ENCODE measurements around the gene NRM.

- TF ChIP-seq CTCF (IDR thresholded peaks at IDR 0.05) (no peak), POLR2A (IDR thresholded peaks at IDR 0.05) (no peak)
These were observed 9.6 kb upstream of the NRM start for GRCh38 chr6:30700340-30700739.

All from body of pancreas (tissue), 4 donors.